ENCODE measurements around the gene MAP3K13.
A peak's percentile ranks its signal among the peaks of the same experiment; 100 is the strongest.
"Not testable (repeated sequence)": the region's sequence is repeated elsewhere in the genome, so short reads cannot be mapped to it uniquely, and the experiment has no call there.

MAP3K13 gene

DNA sequence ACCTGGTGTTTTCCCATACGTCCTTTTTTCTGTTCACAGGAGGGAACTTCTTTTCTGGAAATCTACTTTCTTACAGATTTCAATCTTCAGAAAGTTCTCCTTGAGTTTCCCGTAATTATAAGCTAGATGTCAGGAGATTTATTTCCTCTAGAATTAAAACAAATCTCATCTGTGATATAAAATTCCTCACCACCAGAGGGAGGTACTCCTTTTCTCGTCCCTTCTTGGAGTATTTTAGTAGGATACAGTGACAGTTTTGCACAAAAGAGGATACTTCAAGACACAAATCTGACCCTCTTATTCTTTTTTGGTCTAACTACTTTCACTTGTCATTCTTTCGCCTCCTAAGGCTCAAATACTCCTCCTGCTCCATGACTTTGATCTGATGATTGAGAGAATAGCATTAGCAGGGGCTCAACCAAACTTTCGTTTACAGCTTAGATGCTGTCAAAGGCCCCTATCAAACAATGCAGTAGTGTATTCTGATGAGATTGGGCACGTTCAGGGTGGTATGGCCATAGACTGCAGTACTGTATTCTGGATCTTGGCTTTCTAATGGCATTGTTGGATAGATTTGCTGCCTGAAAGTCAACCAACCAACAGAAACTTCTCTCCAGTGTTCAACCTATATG is 97.9 kb downstream of the MAP3K13 start:
- DNase-seq, result peak; percentile 52

DNA sequence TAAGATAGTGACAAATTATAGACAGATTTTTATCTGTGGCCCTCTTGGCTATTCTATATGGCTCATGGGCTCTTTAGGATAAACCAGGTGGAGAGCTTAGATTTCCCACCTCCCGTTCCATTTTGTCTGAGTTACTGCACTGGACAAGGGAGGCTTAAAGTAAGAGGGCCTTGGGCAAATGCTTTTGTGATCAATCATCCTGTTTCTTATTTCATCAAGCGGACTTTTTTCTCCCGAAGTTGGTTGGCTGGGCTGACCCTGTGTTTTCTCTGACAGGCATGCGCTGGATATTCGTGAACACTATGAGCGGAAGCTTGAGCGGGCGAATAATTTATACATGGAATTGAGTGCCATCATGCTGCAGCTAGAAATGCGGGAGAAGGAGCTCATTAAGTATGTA is 102.5 kb downstream of the MAP3K13 start:
- DNase-seq, result no peak

DNA sequence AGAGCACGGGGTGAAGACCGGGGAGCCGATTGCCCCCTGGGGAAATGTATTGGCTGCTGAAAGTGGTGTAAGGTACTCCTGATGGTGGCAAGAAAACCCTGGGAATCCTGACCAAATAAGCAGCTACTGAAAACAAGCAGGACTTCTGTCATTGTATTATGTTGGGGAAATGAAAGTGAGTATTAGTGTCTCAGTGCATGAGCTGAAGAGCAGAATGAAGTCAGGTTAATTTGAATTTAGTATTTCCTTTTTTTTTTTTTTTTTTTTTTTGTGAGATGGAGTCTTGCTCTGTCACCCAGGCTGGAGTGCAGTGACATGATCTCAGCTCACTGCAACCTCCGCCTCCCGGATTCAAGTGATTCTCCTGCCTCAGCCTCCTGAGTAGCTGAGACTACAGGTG is 103.2 kb downstream of the MAP3K13 start:
- not testable (repeated sequence) for DNase-seq

DNA sequence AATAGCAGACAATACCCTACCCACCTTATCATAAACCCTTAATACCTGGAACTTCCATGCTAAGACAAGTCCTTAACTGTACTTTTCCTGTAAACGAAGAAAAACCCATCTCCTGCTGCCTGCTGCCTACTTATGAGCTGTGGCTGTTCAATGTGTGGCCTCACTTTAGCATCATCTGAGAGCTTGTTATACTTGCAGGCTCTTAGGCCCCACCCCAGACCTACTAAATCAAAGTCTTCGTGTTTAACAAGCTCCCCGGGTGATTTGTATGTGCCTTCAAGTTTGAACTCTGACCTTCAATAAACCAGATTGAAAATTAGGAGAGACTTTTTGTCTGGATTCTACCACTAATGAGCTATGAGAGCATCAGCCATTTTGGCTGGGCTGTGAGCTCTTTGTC is 106.6 kb downstream of the MAP3K13 start:
- no peak for DNase-seq

DNA sequence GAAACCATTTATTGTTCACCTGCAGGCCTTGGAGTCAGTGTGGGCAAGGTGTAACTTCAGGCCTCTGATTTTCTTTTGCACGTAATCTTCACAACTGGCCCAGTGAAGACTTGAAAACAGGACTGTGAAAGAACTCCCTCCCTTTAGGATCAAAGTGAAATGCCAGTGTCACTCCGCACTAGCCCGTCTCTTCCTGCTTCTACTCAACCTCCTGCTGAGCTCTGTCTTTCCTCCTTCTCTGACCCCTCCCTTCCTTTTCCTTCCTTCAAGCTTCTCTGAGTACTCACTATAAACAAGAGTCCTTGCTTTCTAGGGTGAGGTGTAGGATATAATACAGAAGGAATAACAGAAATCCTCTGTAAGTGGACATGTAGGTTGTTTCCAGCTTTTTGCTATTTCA is 107.4 kb downstream of the MAP3K13 start:
- no peak for DNase-seq

DNA sequence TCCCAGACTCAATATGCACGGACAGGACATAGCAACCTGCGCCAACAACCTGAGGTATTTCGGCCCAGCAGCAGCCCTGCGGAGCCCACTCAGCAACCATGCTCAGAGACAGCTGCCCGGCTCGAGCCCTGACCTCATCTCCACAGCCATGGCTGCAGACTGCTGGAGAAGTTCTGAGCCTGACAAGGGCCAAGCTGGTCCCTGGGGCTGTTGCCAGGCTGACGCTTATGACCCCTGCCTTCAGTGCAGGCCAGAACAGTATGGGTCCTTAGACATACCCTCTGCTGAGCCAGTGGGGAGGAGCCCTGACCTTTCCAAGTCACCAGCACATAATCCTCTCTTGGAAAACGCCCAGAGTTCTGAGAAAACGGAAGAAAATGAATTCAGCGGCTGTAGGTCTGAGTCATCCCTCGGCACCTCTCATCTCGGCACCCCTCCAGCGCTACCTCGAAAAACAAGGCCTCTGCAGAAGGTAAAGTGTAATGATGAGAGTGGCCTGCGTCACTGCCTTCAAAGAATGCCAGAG is 110.4 kb downstream of the MAP3K13 start:
- no peak for DNase-seq

DNA sequence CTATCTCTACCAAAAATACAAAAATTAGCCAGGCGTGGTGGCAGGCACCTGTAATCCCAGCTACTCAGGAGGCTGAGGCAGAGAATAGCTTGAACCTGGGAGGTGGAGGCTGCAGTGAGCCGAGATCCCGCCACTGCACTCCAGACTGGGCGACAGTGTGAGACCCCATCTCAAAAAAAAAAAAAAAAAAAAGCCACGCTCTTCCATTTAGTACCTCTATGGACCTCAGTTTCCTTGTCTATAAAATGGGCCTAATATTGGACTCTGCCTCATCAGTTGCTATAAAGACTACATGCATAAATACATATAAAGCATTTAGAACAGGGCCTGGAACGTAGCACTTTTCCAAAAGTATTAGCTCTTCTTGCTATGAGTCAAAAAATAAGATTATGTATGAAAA is 112.0 kb downstream of the MAP3K13 start:
- DNase-seq, result not testable (repeated sequence)

DNA sequence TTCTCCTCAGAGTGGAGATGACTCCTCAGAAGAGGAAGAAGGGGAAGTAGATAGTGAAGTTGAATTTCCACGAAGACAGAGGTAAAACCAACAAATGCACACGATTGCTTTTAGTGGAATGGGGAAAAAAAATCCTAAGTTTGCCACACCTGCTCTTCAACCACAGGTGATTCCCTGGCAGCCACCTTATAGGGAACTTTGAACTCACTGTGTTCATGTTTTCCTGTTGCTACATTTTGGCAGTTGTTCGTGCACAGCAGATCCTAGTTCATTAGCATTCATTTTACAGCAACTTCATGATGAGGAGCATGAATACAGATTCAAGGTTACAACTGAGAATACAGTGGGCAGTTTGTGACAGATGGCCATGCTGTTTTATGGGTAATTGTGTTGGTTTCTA is 114.4 kb downstream of the MAP3K13 start:
- no peak for DNase-seq

DNA sequence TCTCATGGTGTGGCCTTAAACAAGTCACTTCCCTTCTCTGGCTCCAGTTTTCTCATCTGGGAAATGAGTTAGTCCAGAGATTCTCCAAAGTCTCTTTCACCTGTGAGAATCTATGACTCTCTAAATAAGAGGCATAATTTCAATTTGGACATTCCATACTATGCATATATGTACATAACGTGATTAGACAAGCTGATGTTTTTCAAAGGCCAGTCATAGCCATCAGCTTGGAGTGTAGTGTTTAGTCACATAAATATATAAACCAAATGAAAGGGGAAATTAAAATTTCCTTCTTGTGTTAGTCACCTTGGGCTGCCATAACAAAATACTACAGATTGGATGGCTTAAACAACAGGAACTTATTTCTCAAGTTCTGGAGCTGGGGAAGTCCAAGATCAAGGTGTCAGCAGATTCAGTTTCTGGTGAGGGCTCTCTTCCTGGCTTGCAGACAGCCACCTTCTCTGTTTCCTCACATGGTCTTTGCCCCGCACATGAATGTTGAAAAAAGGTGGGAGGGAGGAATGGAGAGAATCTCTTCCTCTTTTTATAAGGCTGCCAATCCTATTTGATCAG is 116.5 kb downstream of the MAP3K13 start:
- no peak for DNase-seq

DNA sequence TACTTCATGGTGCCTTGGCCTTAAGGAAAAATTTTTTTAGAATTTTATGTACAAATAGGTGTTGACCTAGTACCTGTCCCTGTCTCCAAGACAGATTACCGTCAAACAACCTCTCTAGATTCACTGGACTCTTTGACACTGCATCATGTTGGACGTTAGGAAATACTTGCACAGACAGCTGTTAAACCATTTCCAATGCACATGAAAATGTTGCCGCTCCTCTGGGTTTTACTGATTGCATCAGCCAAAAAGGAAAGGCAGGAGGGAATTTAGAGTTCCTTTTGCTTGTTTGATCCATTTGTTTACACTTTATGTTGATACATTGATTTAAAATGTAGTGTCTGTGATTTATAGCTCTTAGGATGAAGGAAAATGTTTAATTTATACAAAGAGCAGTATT is 121.4 kb downstream of the MAP3K13 start:
- DNase-seq, result no peak

DNA sequence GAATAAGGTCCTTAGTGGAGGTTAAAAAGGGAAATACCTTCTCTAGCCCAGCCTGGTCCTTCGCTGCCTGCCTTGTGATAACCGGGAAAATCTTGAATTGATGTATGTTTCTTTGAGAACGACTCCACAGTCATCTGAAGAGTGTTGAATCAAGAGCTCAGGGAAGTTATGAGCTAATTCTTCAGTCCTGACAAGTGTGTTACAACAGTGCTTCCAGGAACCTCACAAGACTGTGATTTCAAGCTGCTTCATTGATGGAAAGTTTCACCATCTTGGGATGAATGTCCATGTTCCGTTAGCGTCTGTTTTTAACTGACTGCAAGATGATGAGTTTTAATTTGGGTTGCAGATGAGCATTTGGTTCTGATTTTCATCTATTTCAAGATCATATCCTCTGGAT is 123.5 kb downstream of the MAP3K13 start:
- DNase-seq, result no peak

DNA sequence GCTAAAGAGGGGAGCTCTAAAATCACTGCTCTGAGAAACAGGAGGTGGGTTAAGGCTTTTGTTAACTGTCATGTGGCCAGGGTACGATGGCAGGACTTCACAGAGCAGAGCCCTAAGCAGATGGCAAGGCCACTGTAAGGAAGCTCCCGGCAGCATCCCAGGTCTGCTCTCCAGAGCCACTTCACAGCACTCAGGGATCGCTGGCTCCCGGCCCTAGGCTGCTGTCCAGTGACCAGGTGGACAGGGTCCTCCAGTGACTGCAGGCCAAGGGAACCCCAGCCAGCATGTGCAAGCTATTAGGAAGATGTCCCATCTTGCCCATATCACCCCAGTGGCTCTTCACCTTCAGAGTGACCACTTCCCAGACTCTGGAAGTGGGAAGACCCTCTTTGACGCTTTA is 125.5 kb downstream of the MAP3K13 start:
- DNase-seq, result no peak

DNA sequence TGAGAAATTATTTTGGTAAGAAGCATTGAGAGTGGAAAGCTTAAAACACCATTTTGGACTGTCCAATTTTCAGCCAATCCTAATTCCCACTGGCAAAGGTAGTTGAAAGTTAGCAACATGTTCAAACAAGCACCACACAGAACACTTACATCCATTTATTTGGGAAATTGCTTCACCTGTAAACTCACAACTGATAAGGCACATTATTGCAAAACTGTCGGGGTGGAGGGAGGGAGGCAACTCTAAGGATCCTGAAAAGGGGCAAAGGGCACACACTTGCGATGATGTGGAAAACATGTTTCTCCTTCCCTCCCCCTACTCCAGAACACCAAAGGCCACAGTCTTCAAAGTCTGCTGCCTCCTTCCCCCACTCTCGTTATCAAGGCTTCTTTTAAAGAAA is 126.5 kb downstream of the MAP3K13 start:
- no peak for DNase-seq

DNA sequence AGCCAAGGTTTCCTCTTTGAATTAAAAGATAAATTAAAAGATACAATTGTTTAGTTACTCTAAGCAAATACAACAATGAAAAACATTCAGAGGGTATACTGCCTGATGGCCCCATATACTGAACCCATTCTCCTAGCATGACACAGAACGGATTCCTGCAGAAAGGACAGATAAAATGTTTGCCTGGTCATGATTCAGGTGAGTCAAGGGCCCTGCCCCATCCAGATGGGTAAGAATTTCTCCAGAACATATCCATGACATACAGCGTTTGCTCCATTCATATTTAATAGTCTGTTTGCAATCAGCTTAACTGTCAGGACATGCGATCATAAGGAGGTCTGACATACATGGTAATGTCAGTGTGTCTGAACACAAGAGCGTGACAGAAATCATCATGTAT is 127.3 kb downstream of the MAP3K13 start:
- no peak for DNase-seq

DNA sequence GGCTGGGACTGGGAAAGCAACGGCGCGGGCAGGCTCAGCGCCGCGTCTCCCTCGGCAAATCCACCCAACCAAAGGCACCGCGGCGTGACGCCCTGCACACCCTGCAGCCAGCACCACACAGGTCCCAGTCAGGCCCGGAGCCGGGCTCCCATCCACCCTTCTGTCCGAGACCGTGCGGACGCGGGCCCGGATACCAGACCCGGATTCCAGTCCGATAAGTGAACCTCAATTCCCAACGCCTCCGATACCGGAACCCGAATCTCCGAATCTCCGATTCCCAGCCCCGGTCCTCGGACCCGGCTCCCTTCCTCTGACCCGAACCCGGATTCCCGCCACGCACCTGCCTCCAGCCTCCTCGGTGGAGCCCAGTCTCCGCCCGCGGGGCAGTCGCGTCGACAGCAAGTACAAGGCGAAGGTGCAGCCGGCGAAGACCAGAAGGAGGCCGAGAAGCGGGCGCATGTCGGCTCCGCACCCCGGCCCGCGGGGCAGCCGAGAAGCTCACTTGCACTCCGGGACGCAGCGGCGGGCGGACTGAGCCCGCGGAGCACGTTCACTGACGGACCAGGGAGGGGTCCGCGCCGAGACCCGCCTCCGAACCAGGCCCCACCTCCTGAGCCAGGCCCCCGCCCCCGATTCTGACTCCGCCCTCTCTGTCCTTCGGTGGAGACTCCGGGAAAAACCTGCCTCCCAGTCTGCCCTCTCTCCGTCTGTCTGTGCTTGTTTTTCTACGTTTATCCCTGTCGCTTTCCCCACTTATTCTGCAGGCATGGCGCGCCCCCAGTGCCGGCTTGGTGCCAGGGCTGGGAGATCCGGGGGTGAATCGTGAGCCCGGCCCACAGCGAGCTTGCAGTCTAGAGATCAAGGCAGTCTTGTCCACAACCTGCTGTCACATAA is 135.8 kb downstream of the MAP3K13 start, which contains the start of gene TMEM41A:
Gene TMEM41A, minus strand, starts transcription at position 533 of the 894 bp plus-strand sequence. Its CDS starts 74 bp downstream, at position 459.
- DNase-seq, result peak; percentile 89

DNA sequence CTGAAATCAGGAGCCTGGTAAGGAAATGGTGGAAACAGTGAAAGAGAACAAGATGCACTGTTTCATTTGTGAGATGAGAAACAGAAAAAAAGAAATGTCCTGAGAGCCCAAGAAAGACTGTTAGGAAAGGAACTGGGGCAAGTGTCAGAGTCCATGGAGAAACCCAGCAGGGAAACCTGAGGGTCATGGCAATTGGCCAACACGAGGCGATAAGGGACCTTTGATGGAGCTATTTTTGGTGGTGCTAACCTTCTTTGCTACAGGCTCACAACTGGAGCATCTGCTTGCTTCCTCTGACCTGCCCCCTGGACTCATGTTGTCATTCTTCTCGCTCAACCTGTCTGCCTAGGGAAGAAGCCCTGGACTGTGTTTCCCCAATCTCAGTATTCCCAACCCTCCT is 140.1 kb downstream of the MAP3K13 start:
- DNase-seq, result no peak

DNA sequence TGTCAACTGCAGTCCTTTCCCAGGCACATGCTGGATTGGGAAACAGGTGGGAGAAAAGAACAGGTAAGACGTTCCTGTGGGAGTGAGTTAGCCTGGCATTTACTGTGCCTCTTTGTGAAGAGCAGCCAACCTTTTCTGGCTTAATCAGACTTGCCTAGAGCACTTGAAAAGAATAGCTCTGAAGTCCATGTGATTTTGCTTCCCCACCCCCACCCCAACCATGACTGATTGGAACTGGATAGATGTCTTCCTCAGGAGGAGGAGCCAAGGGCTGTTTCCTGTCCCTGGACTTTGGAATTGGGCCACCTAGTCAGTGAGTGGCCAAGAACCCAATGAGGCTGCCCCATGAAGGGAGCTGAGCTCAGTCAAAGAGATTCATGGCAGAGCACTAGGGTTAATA is 140.6 kb downstream of the MAP3K13 start:
- no peak for DNase-seq

DNA sequence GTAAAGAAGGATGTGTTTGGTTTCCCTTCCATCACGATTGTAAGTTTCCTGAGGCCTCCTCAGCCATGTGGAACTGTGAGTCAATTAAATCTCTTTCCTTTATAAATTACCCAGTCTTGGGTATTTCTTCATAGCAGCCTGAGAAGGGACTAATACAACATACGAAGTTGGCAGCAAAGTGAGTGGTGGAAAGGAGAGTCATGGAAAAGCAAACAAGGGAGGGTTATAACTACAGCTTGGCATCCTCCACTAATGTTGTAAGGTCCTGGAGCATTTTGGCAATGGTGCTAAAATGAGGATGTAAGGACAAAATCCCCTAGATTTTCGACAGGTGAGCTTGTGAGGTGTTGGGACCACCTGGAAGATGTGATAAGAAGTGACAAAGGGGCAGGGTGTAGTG is 141.7 kb downstream of the MAP3K13 start:
- DNase-seq, result no peak

DNA sequence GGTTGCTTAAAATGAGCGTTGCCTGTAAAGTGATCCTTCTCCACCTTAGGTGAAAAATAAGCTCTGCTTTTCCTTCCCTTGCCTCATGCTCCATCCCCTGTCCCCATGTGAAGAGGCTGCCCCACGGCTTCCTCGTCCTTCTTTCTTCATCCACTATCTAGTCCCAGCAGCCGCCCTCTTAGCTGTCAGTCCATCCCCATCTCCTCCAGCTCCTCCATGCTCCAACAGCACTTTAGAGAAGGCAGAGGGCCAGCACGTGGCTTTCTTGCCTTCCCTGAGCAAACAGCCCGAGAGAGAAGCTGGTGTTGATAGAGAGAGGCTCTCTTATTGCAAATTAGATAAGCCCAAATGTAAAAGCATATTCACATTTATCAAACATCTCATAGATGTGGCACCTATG is 144.9 kb downstream of the MAP3K13 start:
- no peak for DNase-seq

DNA sequence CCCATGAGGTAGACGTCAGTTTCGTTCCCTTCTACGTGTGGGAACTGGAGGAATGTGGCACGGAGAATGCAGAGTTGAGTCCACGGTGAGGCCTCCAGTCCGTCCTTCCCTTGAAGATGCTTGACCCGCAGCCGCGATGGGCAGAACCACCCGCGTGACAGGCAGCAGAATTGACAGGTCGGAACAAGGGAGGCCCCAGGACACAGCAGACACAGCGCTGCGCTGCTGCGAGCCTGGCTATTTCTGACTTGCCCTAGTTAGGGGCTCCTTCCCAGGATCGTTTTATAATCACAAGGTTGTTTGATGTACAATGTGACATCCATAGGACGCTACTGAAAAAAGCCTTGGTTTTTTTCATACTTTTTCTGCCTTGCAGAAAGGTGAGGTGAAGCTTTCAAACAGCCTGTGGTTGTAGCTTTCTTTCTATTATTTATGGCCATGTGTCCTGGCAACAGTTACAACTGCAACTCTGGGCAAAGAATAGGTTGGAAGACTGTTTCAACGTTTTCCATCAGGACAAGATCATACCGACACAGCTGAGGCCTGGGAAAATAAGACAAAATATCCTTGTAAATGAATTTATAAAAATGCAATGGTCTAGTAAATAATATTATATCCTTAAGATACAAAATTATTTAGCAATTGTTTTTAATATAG is 145.5 kb downstream of the MAP3K13 start:
- no peak for DNase-seq

DNA sequence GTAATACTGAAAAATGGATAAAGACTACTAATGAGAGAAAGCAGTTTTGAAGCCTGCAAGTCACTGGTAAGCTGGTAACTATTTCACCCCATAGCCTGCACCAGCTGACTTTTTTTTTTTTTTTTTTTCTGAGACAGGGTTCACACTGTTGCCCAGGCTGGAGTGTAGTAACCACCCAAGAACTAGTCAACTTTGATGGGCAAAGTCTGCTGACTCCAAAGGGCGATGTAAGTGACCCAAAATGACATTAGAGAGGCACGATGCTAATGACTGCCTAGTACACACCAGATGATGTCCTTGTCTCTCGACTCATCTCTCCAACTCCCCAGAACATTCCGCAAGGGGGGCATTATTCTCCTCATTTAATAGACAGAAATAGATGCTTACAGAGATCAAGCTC is 148.8 kb downstream of the MAP3K13 start:
- no peak for DNase-seq

DNA sequence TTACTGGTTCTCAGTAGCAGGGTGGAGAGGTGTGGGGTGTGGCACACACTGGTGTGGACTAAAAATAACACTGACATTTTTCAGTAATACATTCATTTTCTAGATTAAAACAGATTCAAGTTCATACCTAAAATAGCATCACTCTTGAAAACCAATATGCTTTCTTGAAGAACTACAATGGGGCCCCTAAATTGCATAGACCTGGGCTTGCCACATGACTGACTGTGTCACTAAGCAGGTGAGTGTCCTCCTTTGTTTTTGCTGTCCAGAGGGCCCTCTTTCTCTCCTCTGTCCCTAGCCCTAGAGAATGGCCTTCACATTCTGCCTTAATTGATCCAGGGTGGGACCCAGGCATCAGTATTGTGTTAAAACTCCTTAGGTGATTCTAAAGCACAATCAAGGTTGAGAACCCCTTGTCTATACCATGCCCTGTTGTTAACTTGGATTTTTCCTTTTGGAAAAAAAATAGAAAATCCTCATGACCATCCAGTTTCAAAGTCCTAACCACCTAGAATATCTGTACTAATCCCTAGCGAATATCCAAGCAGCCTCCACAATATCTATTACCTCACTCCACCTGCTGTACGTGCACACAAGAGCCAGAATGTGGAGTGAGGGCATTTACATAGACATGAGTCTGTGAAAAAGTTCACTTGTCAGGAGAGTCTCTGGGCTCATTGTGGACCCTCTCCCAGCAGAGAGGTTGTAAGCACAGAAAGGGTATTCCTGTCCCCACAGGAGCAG is 154.6 kb downstream of the MAP3K13 start:
- DNase-seq, result no peak

DNA sequence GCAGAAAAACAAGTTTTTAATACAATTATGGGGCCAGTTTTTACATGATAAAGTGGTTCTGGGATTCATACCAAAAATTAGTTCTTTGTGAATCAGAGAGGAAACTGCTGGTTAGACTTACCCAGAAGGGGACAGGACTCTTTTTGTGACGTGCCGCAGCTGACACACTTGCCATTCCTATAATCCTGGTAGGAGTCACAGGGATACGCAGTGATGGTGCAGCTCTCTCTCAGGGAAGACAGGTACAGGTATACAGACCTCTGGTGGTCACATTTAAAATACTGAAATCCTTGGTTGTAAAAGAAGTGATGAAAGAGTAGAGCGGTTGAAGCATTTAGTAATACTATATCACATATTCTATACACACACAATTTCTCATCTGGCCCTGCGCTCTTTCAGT is 156.1 kb downstream of the MAP3K13 start:
- no peak for DNase-seq
